Measurements from ENCODE around the gene PLXDC1.

Gene PLXDC1

DNA sequence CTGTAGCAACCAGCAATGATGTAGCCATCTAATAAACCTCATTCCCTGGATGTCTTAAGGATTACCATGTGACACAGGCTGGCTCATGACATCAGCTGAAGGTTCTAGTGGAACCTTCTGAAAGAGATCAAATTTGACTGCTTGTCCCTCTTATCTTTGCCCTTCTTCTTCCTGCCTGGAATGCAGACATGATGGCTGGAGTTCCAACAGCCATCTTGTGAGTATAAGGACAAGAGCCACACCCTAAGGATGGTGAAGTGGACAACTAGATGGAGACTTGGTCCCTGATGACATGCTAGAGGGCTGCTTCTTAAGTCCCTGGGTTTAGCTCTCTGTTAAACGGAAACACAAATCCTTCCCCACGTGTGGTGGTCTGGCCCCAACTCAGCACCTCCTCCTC lies 37.6 kb downstream of the PLXDC1 start:
- TF ChIP-seq, protein P1, sequence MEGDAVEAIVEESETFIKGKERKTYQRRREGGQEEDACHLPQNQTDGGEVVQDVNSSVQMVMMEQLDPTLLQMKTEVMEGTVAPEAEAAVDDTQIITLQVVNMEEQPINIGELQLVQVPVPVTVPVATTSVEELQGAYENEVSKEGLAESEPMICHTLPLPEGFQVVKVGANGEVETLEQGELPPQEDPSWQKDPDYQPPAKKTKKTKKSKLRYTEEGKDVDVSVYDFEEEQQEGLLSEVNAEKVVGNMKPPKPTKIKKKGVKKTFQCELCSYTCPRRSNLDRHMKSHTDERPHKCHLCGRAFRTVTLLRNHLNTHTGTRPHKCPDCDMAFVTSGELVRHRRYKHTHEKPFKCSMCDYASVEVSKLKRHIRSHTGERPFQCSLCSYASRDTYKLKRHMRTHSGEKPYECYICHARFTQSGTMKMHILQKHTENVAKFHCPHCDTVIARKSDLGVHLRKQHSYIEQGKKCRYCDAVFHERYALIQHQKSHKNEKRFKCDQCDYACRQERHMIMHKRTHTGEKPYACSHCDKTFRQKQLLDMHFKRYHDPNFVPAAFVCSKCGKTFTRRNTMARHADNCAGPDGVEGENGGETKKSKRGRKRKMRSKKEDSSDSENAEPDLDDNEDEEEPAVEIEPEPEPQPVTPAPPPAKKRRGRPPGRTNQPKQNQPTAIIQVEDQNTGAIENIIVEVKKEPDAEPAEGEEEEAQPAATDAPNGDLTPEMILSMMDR (IDR thresholded peaks at IDR 0.05; ENCODE audit: low read depth, low read length, missing control alignments) = no peak
- DNase-seq (ENCODE audit: extremely low read depth, low read depth) = no peak
- H3K4me3 ChIP-seq (replicated peaks; ENCODE audit: low read depth, low read length) = no peak overlapping the region

DNA sequence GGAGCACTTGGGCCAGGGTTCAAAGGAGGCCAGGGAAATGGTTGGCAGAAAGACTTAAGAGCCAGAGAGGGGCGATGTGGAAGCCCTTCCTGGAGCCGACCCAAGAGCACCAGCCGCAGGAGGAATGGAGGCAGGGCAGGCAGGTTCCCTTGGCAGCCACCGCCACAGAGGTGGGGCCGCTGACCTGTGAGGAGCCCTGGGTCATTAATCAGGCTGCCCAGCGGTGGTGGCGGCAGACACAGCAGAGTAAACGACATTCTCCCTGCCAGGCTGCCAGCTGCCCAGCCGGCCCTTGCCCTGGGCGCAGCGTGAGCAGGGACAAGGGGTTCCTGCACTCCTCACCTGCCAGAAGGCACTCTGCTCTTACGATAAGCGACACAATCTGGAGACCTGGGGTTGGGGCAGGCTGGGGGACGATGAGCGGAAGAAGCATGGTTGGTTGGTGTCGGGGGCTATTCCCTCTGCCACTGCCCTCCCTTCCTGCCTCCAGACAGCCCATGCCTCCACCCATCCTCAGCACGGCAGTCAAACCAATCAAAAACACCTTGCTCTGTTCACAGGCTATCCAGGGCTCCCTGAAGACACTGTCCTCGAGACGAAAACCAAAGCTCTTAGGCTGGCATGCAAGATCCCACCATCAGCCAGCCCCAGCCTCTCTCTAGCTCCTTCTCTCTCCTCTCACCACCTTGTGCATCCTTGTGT lies 40.9 kb downstream of the PLXDC1 start:
- TF ChIP-seq, protein P1 (IDR thresholded peaks at IDR 0.05; ENCODE audit: low read depth, low read length, missing control alignments) = no peak
- no peak for DNase-seq (ENCODE audit: extremely low read depth, low read depth)
- no peak overlapping the region for H3K4me3 ChIP-seq (replicated peaks; ENCODE audit: low read depth, low read length)

DNA sequence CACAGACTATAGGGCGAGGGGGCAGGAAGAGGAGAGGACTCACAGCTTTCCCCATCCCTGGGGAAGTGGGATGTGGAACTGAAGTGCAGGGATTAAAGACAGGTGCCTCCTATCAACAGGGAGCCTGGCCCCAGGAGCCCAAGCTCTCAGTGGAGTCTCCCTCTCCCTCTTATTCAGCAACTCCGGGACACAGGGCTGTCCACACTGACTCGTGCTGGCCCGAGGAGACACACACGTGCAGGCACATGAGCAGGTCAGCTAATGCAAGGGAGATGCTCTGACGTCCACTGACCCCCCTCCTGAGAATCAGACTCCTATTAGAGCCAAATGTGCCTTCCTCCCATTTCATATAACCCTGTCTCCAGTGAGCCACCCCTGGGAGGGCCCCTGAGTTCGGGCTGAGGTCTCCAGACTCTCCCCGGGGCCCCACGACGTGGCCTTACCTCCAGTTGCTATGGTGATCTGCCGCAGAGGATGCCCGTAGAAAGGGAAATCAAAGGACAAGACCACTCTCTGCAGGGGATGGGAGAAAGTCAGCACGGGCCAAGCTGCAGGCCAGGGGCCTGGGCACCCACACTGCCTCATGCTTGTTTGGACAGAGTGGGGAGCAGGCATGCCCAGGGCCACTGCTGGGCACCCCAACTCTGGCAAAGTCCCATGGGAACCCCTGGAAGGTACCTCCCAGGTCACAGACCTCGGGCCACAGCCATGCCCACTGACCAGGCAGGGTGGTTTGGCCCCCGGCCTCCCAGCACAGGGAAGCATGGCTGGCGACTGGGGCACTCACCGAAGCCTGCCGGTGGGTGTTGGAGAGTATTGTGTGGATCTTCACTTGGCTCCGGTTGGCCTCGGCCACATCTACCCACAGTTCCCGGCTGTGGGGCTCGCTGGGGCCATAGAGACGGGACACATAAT lies 42.7 kb downstream of the PLXDC1 start:
- no peak for DNase-seq (ENCODE audit: extremely low read depth, low read depth)
- H3K4me3 ChIP-seq (replicated peaks; ENCODE audit: low read depth, low read length) = no peak overlapping the region
- TF ChIP-seq, protein P1 (IDR thresholded peaks at IDR 0.05; ENCODE audit: low read depth, low read length, missing control alignments) = no peak

DNA sequence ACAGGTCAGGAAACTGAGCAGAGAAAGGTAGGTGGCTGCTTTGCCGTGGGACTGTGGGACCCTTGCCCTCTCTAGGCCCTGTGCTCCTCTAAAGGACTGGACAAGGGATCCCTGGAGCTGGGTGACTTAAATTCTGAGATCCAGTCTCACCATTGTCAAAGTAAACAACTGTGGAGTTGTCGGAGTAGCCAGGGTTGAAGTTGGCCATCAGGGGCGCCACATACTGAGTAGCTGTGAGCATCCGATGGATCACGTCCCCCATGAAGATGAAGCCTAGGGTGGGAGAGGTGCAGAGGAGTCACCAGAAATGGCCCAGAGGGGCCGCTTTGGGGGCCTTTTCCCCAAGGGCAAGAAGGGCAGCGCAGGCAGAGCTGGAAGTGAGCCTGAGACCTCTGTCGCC lies 43.5 kb downstream of the PLXDC1 start:
- DNase-seq (ENCODE audit: extremely low read depth, low read depth) = no peak
- no peak overlapping the region for H3K4me3 ChIP-seq (replicated peaks; ENCODE audit: low read depth, low read length)
- TF ChIP-seq, protein P1 (IDR thresholded peaks at IDR 0.05; ENCODE audit: low read depth, low read length, missing control alignments) = no peak

DNA sequence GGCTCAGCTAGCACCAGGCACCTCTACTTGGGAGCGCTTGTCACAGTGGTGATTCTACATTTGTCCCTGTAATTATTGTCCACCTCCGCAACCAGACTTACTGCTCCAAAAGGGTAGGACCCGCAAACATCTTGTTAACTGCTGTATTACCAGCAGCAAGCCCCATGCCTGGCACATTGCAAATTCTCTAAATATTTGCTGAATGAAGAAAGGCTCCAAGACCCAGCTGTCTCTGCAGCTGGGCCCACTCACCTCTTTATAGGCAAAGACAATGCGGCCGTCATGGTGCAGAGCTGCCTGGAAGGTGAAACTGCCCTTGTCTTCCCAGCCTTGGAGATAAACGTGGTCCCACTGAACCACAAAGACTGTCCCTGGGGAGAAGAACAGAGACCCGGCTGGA lies 44.3 kb downstream of the PLXDC1 start:
- no peak overlapping the region for H3K4me3 ChIP-seq (replicated peaks; ENCODE audit: low read depth, low read length)
- TF ChIP-seq, protein P1 (IDR thresholded peaks at IDR 0.05; ENCODE audit: low read depth, low read length, missing control alignments) = no peak
- no peak for DNase-seq (ENCODE audit: extremely low read depth, low read depth)

DNA sequence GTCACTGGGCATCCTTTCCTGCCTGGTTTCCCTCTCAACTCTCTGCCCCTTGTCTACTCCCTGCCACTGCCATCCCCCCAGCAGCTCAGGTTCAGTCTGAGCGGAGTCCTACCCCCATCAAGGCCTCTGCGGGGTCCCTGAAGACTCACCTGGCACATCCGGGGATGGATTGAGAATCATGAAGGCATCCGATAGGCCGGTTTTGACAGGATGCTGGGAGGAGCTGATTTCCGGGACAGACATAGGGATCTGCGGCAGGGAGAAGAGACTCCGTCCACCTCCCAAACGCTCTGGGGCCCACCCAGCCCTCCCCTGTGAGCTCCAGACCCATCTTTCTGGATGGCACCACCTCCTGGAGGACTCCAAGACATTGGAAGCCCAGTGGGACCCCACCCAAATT lies 45.7 kb downstream of the PLXDC1 start:
- no peak for DNase-seq (ENCODE audit: extremely low read depth, low read depth)
- TF ChIP-seq, protein P1 (IDR thresholded peaks at IDR 0.05; ENCODE audit: low read depth, low read length, missing control alignments) = no peak
- no peak overlapping the region for H3K4me3 ChIP-seq (replicated peaks; ENCODE audit: low read depth, low read length)

All from HFF-Myc (cell line).